Effector memory CD8-positive, alpha-beta T cell (primary cell): ENCODE results near the gene VWF.

Source experiments
- ATAC-seq: fragments of 150-1000 bp; cut with Tn5 transposase; replicated peaks from 2 replicates; pipeline ENCODE4 v1.10.0; 2021; ENCODE audit warnings: mild to moderate bottlenecking, moderate library complexity
- DNase-seq, 3 experiments: peaks; one replicate each; pipeline ENCODE4 v3.0.0; 2021
- H3K27ac Mint-ChIP-seq, 2 donors: one replicate each; pipeline ENCODE4 v1.8.0; 2022; ENCODE audit warnings: mild to moderate bottlenecking in 2 of 2, mixed read lengths in 2 of 2, moderate library complexity in 2 of 2
- H3K27me3 Mint-ChIP-seq, 2 donors: one replicate each; pipeline ENCODE4 v1.8.0; 2022; ENCODE audit warnings: mixed read lengths in 2 of 2
- H3K36me3 Mint-ChIP-seq: one replicate; pipeline ENCODE4 v1.8.0; 2022; ENCODE audit warnings: mild to moderate bottlenecking, moderate library complexity, mixed read lengths; ENCODE audit not compliant: insufficient read depth
- H3K4me1 Mint-ChIP-seq, 2 donors: one replicate each; pipeline ENCODE4 v1.8.0; 2022; ENCODE audit warnings: low read depth in 2 of 2, mixed read lengths in 2 of 2
- H3K4me3 Mint-ChIP-seq, 2 donors: one replicate each; pipeline ENCODE4 v1.8.0; 2022; ENCODE audit warnings: mild to moderate bottlenecking in 2 of 2, mixed read lengths in 2 of 2, moderate library complexity in 2 of 2
- H3K9me3 Mint-ChIP-seq, 2 donors: one replicate each; pipeline ENCODE4 v1.8.0; 2022; ENCODE audit warnings: mixed read lengths in 2 of 2

Gene VWF

GRCh38 chr12:5924342-5924741, 200.1 kb downstream of the VWF start:
- ATAC-seq: no peak
- H3K9me3 Mint-ChIP-seq: no peaks in the 10 kb centered on the region
- H3K4me1 Mint-ChIP-seq: no peaks in the 10 kb centered on the region
- H3K27ac Mint-ChIP-seq: no peak overlapping the region
- no peak overlapping the region for H3K4me3 Mint-ChIP-seq
- DNase-seq: no peak
- H3K36me3 Mint-ChIP-seq: no peaks in the 10 kb centered on the region
- H3K27me3 Mint-ChIP-seq: peaks cover 39 to 54% of the 10 kb centered on the region in 2 donors

DNA sequence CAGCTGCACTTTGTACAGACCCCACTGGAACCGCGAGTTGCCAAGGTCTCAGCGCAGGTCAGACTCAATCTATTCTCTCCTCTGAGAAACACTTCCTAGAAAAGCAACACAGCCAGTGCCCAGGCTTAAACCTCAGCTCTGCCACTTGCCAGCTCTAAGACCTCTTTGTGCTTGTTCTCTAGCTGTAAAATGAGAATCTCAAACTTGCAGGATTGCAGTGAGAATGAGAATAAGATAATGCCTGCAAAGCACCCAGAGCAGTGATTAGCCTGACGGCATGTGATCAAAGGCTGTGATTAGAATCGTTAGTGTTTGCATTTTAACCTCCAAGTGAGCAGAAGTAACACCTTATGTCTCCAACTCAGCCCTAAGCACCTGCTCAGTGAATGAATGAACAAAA, 200.7 kb downstream of the VWF start:
- ATAC-seq (no peak), DNase-seq (no peak)
- peaks cover 38 to 60% of the 10 kb centered on the region in 2 donors for H3K27me3 Mint-ChIP-seq
- no peak overlapping the region for H3K4me3 Mint-ChIP-seq
- no peaks in the 10 kb centered on the region for H3K4me1 Mint-ChIP-seq
- H3K27ac Mint-ChIP-seq: no peak overlapping the region
- H3K36me3 Mint-ChIP-seq: no peaks in the 10 kb centered on the region
- no peaks in the 10 kb centered on the region for H3K9me3 Mint-ChIP-seq

DNA sequence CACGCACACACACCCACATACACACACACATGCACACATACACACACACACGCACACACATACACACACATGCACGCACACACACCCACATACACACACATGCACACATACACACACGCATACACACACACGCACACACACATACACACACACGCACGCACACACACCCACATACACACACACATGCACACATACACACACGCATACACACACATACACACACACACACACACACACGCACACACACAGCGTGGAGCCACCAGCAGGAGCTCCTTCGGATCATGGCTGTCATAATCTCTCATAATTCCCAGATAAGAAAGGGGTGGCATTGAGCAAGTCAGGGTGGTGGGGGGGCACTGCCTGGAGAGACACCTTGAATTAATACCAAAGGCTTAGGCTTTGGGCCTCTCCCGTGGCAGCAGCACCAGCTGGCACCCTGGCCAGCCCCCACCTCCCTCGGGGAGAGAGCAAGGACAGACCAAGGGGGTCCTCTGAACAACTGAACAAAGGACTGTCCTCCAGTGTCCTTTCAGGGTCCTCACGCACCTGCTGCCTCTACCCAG, 201.3 kb downstream of the VWF start:
- DNase-seq (no peak), ATAC-seq (no peak)
- Mint-ChIP-seq H3K27ac (no peak overlapping the region), H3K4me1 (no peaks in the 10 kb centered on the region), H3K4me3 (no peak overlapping the region), H3K36me3 (no peaks in the 10 kb centered on the region), H3K9me3 (no peaks in the 10 kb centered on the region), H3K27me3 (peaks cover 37 to 64% of the 10 kb centered on the region in 2 donors)

- no peaks in the 10 kb centered on the region for H3K4me1 Mint-ChIP-seq
- H3K4me3 Mint-ChIP-seq: no peak overlapping the region
- ATAC-seq (no peak), DNase-seq (no peak)
- H3K27me3 Mint-ChIP-seq: peaks cover 30 to 55% of the 10 kb centered on the region in 2 donors
- H3K36me3 Mint-ChIP-seq: no peaks in the 10 kb centered on the region
- no peak overlapping the region for H3K27ac Mint-ChIP-seq
- H3K9me3 Mint-ChIP-seq: no peaks in the 10 kb centered on the region
Measured at GRCh38 chr12:5921966-5922899, 202.2 kb downstream of the VWF start.

- Mint-ChIP-seq H3K4me3 (no peak overlapping the region), H3K27ac (no peak overlapping the region), H3K9me3 (no peaks in the 10 kb centered on the region), H3K4me1 (no peaks in the 10 kb centered on the region), H3K27me3 (peaks cover 25 to 45% of the 10 kb centered on the region in 2 donors), H3K36me3 (no peaks in the 10 kb centered on the region)
- DNase-seq (no peak), ATAC-seq (no peak)
Measured at GRCh38 chr12:5921027-5921909, 203.2 kb downstream of the VWF start.

DNA sequence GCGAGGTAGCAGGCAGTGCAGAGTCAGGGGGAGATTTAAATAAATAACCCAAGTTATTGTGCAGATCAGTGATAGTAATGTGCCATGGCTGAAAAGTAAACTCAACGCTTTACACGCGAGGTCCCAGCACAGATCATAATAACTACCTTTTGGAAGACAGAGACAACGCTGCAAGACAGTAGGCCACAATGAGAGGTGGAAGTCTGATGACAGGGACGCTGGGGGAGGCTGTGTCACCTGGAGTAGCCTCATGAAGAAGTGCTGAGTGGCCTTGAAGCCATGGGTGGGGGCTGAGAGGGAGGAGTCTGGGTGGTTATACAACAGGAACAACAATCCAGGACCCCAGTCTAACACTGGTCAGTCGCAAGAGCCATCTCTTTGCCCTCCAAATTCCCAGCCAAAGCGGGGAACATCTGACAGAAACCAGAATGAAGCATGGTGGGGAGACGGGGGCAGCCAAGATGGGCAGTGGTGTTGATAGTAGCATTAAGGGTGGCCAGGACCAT, 207.6 kb downstream of the VWF start:
- Mint-ChIP-seq H3K9me3 (no peaks in the 10 kb centered on the region), H3K4me3 (no peak overlapping the region), H3K36me3 (no peaks in the 10 kb centered on the region), H3K27me3 (peaks cover 29 to 50% of the 10 kb centered on the region in 2 donors), H3K27ac (no peak overlapping the region), H3K4me1 (no peaks in the 10 kb centered on the region)
- no peak for ATAC-seq
- no peak for DNase-seq

DNA sequence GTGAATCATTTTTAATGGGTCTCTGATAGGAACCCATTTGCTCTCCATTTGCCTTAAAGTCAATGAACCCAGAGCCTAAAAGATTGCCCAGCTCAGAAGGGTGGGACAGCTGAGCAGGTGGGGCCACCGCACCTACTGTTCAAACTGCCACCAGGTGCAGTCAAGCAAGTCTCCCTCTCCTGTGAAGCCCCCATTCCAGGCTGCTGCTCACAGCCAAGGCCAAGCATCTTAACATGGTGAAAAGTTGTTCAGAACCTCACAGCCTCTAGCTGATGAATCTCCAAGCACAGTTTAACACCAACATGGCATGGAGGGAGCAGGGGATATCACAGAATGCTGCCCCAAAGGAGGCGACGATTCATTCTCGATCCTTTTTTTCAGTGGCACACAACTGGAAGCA, 209.0 kb downstream of the VWF start:
- no peak overlapping the region for H3K27ac Mint-ChIP-seq
- no peaks in the 10 kb centered on the region for H3K4me1 Mint-ChIP-seq
- DNase-seq (no peak), ATAC-seq (no peak)
- peaks cover 34 to 51% of the 10 kb centered on the region in 2 donors for H3K27me3 Mint-ChIP-seq
- no peaks in the 10 kb centered on the region for H3K36me3 Mint-ChIP-seq
- no peak overlapping the region for H3K4me3 Mint-ChIP-seq
- no peaks in the 10 kb centered on the region for H3K9me3 Mint-ChIP-seq

- no peak for DNase-seq
- no peak overlapping the region for H3K4me3 Mint-ChIP-seq
- no peak overlapping the region for H3K27ac Mint-ChIP-seq
- H3K27me3 Mint-ChIP-seq: peaks cover 27 to 53% of the 10 kb centered on the region in 2 donors
- no peaks in the 10 kb centered on the region for H3K4me1 Mint-ChIP-seq
- ATAC-seq: no peak
- H3K36me3 Mint-ChIP-seq: no peaks in the 10 kb centered on the region
- H3K9me3 Mint-ChIP-seq: no peaks in the 10 kb centered on the region
Measured at GRCh38 chr12:5914387-5915149, 209.9 kb downstream of the VWF start.

DNA sequence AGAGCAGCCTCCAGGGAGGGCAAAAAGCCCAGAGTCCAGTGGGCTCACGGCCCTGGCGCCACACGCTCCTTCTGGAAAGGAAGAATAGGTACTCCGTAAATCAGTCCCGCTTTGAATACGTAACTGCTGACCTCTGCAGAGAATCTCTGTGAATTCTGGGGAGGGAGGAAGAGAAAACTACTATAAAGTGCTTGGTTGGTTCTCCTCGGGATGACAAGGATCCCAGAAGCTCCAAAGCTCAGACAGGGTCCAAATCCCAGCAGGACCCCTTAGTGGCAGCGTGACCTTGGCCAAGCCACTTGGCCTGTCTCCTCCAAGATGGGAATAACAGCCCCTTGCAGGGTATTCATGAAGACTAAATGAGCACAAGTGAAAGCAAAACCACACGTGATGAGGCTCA, 211.1 kb downstream of the VWF start:
- DNase-seq: no peak
- no peak for ATAC-seq
- Mint-ChIP-seq H3K9me3 (no peaks in the 10 kb centered on the region), H3K4me3 (no peak overlapping the region), H3K36me3 (peaks cover 1% of the 10 kb centered on the region), H3K27me3 (peaks cover 27 to 56% of the 10 kb centered on the region in 2 donors), H3K27ac (no peak overlapping the region), H3K4me1 (no peaks in the 10 kb centered on the region)

DNA sequence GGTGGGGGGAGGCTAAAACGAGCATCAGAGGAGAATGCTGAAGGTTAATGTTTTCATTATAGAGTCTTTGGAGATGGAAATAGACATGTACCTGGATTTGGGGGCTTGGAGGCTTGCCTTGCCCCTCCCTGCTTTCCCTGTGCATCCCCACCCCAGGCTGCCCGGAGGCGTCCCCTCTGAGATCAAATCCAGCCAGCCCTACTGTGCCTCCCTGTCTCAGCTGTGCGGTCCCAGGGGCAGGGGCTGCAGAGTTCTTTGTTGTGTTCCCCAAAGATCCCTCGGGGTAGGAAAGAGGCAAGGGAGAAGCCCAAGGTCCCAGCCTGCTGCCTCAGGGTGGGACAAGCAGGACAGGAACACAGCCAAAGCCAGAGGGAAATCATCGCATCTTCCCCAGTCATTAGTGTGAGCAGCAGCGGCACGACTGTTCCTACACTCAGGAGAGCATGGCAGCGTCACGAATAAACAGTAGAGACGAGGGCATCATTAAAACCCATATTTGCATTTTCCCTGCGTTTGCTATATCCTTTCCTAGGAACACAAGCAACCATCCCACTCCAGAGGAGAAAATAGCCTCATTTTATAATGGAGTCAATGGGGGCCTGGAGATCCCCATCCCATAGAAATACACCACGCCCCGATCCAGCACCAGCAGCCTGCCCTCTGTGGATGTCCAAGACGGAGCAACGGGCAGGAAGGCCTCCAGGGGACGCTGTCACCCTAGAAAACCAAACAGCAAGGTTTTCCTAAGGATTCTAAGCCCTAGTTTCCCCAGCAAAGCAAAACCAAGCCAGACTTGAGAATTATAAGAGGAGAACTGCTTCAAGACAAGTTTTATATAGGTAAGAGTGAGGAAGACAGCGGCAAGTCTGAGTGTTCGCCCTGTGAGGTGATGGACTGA, 211.8 kb downstream of the VWF start:
- no peak overlapping the region for H3K27ac Mint-ChIP-seq
- H3K36me3 Mint-ChIP-seq: peaks cover 4% of the 10 kb centered on the region
- no peak for DNase-seq
- H3K9me3 Mint-ChIP-seq: no peaks in the 10 kb centered on the region
- H3K27me3 Mint-ChIP-seq: peaks cover 33 to 62% of the 10 kb centered on the region in 2 donors
- no peak for ATAC-seq
- no peak overlapping the region for H3K4me3 Mint-ChIP-seq
- no peaks in the 10 kb centered on the region for H3K4me1 Mint-ChIP-seq

DNA sequence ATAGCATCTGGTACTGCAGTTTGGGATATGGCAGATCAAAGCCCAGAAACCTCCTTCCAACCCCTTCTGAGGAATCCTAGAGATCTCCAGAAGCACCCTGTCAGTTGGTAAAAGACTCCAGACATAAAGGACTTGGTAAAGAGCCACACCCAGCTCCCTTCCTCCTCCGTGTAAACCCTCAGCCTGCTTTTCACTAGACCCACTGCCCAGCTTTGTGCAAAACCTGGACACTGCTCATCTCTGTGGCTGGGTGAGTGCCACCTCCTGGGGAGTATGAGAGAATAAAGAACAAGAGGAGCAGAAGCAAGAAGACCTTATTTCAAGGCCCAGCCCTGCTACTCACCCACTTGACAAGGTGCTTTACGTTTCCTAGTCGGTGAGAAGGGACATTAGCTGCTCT, 212.5 kb downstream of the VWF start:
- no peaks in the 10 kb centered on the region for H3K9me3 Mint-ChIP-seq
- peaks cover 34 to 63% of the 10 kb centered on the region in 2 donors for H3K27me3 Mint-ChIP-seq
- DNase-seq (no peak), ATAC-seq (no peak)
- peaks cover 4% of the 10 kb centered on the region for H3K36me3 Mint-ChIP-seq
- no peaks in the 10 kb centered on the region for H3K4me1 Mint-ChIP-seq
- H3K27ac Mint-ChIP-seq: no peak overlapping the region
- H3K4me3 Mint-ChIP-seq: no peak overlapping the region
